Articular chondrocyte of knee joint (primary cell): ENCODE results near the gene DCAF12. TPM values are rescaled to one million over a fixed set of nuclear protein-coding genes. Genes with fewer than 3 reads are reported as not detected.

Source experiments
- small RNA-seq: library from RNA; depleted of rRNA; stranded (forward); fragments of <200 nt; gene quantifications from one replicate; pipeline ENCODE3, GENCODE V24; 2012
- total RNA-seq: library from RNA; depleted of rRNA; stranded (reverse); fragments of >200 nt; gene quantifications from 2 replicates; pipeline ENCODE4 v1.2.3, GENCODE V29; 2012

The DCAF12 gene
- 22.7 and 23.3 TPM in 2 replicates for total RNA-seq

DNA sequence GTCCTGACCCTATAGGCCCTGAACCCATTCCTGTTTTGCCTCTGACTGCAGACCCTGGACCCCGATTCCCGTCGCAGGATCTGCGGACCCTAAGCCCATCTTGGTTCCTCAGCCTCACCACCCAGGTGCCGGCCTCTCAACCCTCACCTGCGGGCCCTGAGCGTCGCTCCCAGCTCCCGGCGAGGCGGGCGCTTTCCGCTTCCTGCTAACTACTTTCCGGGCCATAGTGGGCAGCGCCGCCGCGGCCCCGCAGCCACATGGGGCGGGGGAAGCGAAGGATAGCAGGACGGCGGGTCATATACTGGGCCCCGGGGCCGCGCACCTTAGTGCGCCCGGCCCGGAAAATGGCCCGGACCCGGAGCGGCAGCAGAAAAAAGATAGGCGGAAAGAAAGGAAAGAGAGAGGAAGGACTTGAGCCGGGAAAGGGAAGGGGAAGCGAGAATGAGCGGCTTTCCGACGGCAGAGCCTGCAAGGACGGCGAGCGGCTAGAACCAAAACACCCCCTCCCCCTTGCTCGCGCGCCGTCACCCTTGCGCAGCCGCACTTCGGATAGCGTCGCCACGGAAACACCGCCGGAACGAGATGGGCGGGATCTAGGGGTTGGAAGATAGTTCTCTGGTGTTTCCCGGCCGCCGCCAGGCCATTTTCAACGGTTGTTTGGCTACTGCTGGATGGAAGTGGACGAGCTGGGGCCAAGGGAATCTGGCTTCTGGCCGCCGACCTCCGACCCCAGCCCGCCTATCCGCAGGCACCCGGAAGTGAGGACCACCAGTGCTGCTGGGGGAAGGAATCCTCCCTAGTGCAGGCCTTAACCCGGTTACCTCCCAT lies at the start of gene DCAF12:
TSS of gene DCAF12 (minus strand) at position 492 of the 828 bp plus-strand sequence. CDS start at position 225, 267 bp downstream.

GRCh38 chr9:34048727-34049629 lies 77.5 kb downstream of the DCAF12 start, which contains the start of gene UBAP2:
Gene UBAP2 (minus strand): TSS chr9:34048887. CDS start chr9:34017148, 31,739 bp downstream.

Small RNAs within 50 kb of the gene (small RNA-seq; reads per million reads assigned to genes)
- gene RN7SKP114 = not detected

Other genes with a start within 250 kb of the DCAF12 start
- 20.9 and 28.3 TPM in 2 replicates for gene UBAP2, start 77.8 kb downstream of the DCAF12 start, total RNA-seq
- 39.3 and 48.4 TPM in 2 replicates for gene UBAP1, start 52.3 kb upstream of the DCAF12 start, total RNA-seq
- 2.1 and 2.8 TPM in 2 replicates for gene KIF24, start 202.6 kb upstream of the DCAF12 start, total RNA-seq
- gene NUDT2, start 202.9 kb upstream of the DCAF12 start, total RNA-seq = 19.2 and 42.3 TPM in 2 replicates